GM18505 (cell line): ENCODE measurements around the gene OR1L8.
"Not testable (repeated sequence)": the region's sequence is repeated elsewhere in the genome, so short reads cannot be mapped to it uniquely, and the experiment has no call there.

Experiments
- ATAC-seq: cut with Tn5 transposase; IDR thresholded peaks from one replicate; pipeline ENCODE4 v1.9.1; 2021; ENCODE audit not compliant: unreplicated experiment
- POLR2A ChIP-seq: IDR thresholded peaks from 4 replicates; pipeline ENCODE4 v1.6.1; 2011; ENCODE audit warnings: borderline replicate concordance; ENCODE audit not compliant: insufficient read depth, insufficient read length; ENCODE audit errors: extremely low read depth

OR1L8 gene, protein sequence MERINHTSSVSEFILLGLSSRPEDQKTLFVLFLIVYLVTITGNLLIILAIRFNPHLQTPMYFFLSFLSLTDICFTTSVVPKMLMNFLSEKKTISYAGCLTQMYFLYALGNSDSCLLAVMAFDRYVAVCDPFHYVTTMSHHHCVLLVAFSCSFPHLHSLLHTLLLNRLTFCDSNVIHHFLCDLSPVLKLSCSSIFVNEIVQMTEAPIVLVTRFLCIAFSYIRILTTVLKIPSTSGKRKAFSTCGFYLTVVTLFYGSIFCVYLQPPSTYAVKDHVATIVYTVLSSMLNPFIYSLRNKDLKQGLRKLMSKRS

DNA sequence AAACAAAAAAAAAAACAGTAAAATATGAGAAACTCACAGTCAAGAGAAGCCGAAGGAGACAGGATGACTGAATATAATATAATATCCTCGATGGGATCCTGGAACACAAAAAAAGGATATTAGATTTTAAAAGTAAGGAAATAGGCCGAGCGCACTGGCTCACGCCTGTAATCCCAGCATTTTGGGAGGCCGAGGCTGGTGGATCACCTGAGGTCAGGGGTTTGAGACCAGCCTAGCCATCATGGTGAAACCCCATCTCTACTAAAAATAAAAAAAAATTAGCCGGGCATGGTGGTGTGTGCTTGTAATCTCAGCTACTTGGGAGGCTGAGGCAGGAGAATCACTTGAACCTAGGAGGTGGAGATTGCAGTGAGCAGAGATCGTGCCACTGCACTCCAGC, at the start of gene OR1L8:
TSS of gene OR1L8 (minus strand) at position 101 of the 400 bp plus-strand sequence. CDS start 14,907 bp downstream, outside the sequence.
- ATAC-seq: not testable (repeated sequence)

DNA sequence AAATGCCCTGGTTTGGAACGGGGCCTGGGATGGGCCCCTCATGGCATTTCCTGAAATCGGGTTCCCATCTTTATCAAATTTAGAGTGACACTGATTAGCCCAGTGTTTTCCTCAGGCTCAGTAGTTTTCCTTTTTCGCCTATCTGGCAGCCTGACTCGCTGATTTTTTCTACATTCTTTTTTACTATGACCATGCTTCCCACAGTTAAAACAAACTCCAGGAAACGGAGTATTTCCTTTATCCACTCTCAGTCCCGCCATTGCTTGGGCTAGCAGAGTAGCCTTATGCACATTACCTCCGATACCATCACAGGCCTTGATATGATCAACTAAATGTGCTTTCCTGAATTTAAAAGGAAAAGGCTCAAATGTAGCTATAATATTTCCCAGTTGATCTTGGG, 36.8 kb upstream of the OR1L8 start:
- ATAC-seq: no peak
- TF ChIP-seq POLR2A: no peak

DNA sequence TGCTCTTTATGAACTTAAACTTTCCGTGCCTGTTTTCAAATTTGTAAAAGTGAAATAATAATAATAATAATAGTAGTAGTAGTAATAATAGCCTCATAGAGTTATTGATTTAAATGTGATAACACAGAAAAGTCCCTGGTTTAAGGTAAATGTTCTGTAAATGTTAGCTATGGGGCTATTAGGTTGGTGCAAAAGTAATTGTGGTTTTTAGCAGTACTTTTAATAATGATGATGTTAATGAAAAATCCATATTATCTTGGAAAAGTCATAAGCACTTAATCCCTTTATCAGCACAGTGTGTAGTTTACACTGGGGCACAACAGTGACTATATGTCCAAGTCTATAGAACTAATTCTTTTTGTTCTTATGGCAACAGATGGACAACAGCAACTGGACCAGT, 31.2 kb upstream of the OR1L8 start, which contains the start of gene OR1Q1:
TSS of gene OR1Q1 (plus strand) at position 377 of the 400 bp plus-strand sequence. CDS start at position 377, 0 bp downstream.
- TF ChIP-seq POLR2A: no peak
- ATAC-seq: no peak

DNA sequence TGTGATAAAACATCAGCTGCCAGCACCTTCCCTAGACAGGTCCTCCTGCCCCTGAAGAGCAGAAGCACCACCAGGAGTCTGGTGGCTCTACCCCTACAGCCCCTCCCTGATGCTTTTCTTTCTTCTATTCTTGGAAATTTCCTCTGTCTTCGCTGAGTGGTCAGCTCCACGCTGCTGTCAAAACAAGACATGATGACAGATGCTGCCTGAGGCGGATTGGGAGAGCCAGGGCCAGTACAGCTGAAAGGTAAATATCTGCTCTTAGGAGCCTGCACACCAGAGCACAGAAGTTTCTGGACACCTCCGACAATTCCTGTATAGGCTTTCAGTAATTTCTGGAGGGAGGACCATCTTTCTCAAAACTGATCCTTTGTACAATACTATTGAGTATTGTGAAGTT, 26.6 kb upstream of the OR1L8 start:
- no peak for ATAC-seq
- TF ChIP-seq POLR2A: no peak

DNA sequence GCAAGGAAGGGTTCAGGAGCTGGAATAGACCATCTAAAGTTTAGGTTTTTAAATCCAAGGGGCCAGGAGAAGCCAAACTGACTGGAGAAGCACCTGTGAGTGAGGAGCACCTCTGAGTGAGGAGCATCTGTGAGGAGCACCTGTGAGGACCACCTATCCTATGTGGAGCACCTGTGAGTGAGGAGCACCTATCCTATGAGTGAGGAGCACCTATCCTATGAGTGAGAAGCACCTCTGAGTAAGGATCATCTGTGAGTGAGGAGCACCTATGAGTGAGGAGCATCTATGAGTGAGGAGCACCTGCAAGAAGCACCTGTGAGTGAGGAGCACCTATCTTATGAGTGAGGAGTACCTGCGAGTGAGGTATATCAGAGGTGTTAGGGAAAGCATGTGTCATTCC, 23.4 kb upstream of the OR1L8 start:
- no peak for ATAC-seq
- TF ChIP-seq POLR2A: no peak

DNA sequence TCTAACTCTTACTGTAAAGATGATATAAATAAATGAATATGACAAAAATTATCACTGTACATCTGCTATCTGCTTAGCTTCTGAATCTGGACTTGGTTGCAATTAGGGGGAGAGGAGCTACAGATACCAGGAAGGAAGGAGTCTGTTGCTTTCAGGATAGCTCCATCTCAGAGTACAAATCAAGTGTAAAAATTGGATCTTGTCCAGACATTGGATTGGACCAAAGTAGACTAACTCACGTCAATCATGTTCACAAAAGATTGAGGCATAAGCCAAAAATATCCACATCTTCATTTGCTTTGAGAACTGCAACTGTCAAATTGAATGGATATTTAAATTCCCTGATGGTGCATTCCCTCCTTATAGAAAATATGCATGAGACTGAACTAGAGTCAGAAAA, 22.5 kb upstream of the OR1L8 start:
- no peak for TF ChIP-seq POLR2A
- ATAC-seq: no peak

DNA sequence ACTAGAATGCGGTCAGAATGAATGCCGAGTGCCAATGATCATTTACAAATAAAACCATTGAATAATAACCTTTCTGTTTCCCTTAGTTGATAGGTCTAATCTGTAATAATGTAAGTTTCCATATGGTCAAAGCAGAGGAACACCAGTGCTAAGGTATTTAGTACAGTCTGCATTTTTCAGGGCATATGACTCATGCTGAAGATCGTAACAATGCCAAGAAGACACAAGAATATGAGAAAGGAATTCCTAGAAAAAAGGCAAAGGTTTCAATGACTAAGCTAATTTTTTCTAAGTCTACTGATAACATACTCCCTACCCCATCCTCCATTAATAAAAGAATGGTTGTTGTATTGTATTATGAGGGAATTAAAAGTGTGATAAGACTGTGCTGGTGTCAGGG, 2.8 kb downstream of the OR1L8 start:
- TF ChIP-seq POLR2A: no peak
- ATAC-seq: no peak

DNA sequence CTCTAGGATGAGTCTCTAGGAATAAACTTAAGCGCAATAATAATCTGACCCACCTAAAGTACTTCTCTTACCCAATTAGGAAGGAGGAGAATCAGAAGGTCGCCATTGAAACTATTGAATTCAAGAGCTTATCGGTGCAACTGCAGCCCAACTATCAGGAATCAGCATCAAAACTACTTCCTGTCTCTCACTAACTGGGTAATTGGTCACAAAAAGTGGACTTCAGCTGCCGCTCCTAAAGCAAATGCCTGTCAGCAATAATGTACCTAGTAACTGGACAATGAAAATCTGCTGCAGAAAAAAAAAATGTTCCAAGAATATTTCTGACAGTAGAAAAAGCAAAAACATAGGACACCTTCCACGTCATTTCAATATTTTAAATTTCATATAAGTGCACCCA, 3.3 kb downstream of the OR1L8 start:
- TF ChIP-seq POLR2A: no peak
- no peak for ATAC-seq

DNA sequence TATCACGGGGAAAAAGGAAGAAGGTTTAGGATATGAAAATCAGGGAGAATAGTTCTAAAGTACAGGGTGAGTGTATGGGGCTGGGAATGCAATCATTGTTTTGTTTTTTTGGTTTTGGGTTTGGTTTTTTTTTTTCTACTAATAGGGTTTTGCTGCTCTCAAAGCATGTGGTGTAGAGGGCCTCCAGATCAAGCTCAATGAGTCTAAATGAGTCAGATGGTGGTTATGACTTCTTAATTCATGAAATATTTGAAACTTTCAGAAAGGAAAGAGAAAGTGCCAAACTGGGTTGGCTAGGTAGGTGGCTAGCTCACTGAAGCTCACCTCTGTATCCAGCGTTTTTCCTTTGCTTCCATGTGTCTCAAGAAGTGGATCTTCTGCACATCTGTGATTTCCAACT, 10.7 kb downstream of the OR1L8 start:
- no peak for TF ChIP-seq POLR2A
- no peak for ATAC-seq

DNA sequence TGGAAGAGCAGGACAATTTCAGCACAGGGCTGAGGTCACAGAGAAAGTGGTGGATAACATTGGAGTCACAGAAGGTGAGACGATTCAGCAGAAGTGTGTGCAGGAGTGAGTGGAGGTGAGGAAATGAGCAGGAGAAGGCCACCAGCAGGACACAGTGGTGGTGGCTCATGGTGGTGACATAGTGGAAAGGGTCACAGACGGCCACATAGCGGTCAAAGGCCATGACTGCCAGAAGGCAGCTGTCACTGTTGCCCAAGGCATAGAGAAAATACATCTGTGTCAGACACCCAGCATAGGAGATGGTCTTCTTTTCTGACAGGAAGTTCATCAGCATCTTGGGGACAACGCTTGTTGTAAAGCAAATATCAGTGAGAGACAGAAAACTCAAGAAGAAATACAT, 15.3 kb downstream of the OR1L8 start:
- no peak for ATAC-seq
- TF ChIP-seq POLR2A: no peak

DNA sequence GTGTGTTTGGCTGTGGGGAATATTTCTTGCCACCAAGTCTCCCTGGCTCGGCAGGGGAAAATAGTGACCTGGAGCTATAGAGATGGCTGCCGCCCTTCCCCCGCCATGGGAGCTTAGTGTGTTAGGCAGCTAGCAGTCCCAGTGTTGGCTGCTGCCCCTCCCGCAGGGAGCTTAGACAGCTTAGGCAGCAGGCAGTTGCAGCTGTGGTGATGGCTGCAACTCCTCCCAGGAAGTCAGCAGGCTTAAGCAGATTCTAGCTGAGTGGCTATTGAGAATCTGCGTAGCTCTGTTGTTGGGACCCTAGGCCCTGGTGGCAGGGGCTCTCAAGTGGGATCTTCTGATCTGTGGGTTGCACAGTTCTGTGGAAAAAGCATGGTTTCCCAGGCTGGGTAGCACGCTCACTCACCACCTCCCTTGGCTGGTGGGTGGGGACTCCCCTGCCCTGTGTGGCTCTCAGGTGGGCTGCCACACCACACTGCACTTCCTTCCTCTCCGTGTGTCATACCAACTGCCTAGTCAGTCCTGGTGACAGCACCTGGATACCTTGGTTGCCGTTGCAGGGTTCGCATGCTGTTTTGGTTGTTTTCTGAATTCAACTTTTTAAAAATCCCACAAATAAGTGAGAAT, 20.9 kb downstream of the OR1L8 start:
- ATAC-seq: no peak
- TF ChIP-seq POLR2A: no peak

DNA sequence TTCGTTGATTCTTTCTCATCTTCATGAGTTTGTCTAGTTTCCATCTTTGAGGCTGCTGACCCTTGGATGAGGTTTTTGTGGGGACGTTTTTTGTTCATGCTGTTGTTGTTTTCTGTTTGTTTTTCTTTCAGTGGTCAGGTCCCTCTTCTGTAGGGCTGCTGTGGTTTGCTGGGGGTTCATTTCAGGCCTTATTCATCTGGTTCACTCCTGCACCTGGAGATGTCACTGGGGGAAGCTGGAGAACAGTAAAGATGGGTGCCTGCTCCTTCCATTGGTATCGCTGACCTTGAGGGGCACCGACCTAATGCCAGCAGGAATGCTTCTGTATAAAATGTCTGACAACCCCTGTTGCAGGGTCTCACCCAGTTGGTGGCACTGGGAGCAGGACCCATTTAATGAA, 21.7 kb downstream of the OR1L8 start:
- no peak for TF ChIP-seq POLR2A
- no peak for ATAC-seq

DNA sequence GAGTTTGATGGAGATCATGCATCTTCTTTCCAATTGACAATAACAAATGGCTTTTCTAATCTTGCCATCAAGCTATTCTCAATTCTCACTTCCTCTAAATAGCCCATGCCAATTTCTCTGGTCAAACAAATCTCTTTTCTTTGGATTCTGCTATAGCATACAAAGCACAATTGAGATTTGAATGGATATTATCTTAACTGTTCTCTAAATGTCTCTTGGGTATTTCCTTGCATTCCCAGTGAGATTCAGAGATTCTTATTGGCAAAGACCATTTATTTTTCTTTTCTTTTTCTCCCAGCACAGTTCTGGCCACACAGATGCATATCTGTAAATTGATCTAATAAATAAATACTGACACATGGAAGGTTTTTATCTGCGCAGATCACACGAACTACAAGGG, 30.4 kb downstream of the OR1L8 start, which contains the start of gene OR1N2:
TSS of gene OR1N2 (plus strand) at position 301 of the 400 bp plus-strand sequence. CDS start 100 bp downstream, outside the sequence.
- TF ChIP-seq POLR2A: no peak
- ATAC-seq: no peak

DNA sequence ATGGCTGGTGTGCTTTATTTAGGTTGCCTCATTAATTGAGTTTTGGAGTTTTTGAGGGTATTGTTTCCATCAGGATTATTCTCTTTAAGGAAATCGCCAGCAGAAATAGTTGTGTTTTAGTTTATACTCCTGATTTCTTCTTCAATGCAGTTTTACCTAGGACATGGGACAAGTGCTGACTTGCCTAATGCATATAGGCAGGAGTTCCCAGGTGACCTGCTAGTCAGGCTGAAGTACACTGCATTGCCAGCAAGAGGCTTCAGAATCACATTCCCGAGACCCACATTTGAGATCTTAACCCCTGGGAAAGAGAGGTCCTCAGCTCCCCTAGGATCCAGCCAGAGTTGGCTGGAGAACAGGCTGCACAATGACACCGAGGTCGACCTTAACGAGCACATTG, 31.8 kb downstream of the OR1L8 start:
- no peak for ATAC-seq
- TF ChIP-seq POLR2A: no peak

DNA sequence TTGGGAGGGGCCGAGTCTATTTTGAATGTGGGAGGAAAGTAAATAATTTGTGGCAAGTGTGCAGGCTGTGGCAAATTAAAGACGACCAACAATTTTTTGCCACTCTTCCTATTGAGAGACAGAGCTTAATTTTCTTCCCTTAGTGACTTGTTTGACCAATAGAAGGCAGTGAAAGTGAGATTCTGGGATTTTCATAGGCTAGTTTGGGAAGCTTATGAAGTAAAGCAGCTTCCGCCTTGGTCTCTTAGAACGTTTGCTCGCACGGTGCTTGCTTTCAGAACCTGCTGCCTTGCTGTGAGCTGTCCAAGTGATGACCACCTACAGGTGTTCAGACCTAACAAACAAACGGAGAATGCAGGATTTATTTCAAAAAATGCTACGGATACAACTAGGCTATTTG, 37.0 kb downstream of the OR1L8 start:
- ATAC-seq: no peak
- no peak for TF ChIP-seq POLR2A

DNA sequence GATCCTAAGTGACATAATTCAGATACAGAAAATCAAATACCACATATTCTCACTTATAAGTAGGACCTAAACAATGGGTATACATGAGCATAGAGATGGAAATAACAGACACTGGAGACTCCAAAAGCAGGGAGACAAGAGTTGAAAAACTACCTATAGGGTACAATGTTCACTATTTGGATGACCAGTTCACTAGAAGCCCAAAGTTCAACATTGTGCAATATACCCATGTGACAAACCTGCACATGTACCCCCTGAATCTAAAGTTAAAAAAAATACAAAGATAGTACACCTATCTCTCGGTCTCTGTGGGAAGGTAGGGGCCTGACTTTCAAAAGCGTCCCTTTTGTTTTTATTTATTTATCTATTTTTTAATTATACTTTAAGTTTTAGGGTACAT, 44.4 kb downstream of the OR1L8 start:
- no peak for ATAC-seq
- TF ChIP-seq POLR2A: no peak

DNA sequence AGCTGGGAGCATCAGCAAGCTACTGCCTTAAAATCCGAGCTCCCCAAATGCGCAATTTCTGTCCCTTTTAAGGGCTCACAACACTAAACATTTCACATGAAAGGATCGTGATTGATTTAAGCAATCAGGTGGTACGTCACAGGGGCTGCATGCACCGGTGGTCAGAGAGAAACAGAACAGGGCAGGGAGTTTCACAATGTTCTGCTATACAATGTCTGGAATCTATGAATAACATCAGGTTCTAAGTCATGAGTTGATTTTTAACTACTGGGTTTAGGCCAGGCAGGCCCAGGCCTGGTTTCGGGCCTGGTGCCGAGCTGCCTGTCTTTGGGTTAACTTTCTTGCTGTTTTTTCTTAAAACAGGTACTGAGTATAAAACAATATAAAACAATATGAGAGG, 46.1 kb downstream of the OR1L8 start:
- not testable (repeated sequence) for ATAC-seq
